CD4-positive, alpha-beta T cell treated with Interleukin-2 at 100 ng/mL for 4 hours (primary cell): ENCODE data around the gene MSI2.
A peak's percentile ranks its signal among the peaks of the same experiment; 100 is the strongest.

Experiments used
- DNase-seq: peaks from one replicate; pipeline ENCODE4 v3.0.0-alpha.2; 2020; ENCODE audit warnings: low spot score

MSI2 gene

GRCh38 chr17:57270801-57271245 is 14.5 kb downstream of the MSI2 start:
- DNase-seq, result no peak

- DNase-seq, result no peak
These were observed 15.5 kb downstream of the MSI2 start for GRCh38 chr17:57271821-57272220.

GRCh38 chr17:57273490-57273889 is 17.2 kb downstream of the MSI2 start:
- DNase-seq, result no peak

- no peak for DNase-seq
These were observed 17.8 kb downstream of the MSI2 start for GRCh38 chr17:57274162-57274561.

GRCh38 chr17:57275071-57275764 is 18.9 kb downstream of the MSI2 start:
- no peak for DNase-seq

GRCh38 chr17:57276621-57277020 is 20.3 kb downstream of the MSI2 start:
- DNase-seq, result no peak

GRCh38 chr17:57277923-57278604 is 21.7 kb downstream of the MSI2 start:
- DNase-seq, result no peak

- DNase-seq, result no peak
These were observed 22.5 kb downstream of the MSI2 start for GRCh38 chr17:57278740-57279387.

- no peak for DNase-seq
These were observed 23.1 kb downstream of the MSI2 start for GRCh38 chr17:57279432-57279831.

- peak; percentile 31 for DNase-seq
These were observed 25.6 kb downstream of the MSI2 start for GRCh38 chr17:57281887-57282286.

GRCh38 chr17:57282296-57282695 is 26.0 kb downstream of the MSI2 start:
- no peak for DNase-seq

GRCh38 chr17:57283203-57283971 is 27.1 kb downstream of the MSI2 start:
- no peak for DNase-seq

- peak; percentile 36 for DNase-seq
These were observed 28.3 kb downstream of the MSI2 start for GRCh38 chr17:57284583-57284982.

GRCh38 chr17:57284984-57285646 is 28.8 kb downstream of the MSI2 start:
- DNase-seq, result peak; percentile 39

- DNase-seq, result no peak
These were observed 29.4 kb downstream of the MSI2 start for GRCh38 chr17:57285701-57286100.

GRCh38 chr17:57286399-57287105 is 30.2 kb downstream of the MSI2 start:
- no peak for DNase-seq

- no peak for DNase-seq
These were observed 31.9 kb downstream of the MSI2 start for GRCh38 chr17:57288040-57288772.

- DNase-seq, result no peak
These were observed 32.4 kb downstream of the MSI2 start for GRCh38 chr17:57288773-57289121.

- no peak for DNase-seq
These were observed 32.8 kb downstream of the MSI2 start for GRCh38 chr17:57289130-57289529.

- no peak for DNase-seq
These were observed 33.3 kb downstream of the MSI2 start for GRCh38 chr17:57289613-57290012.

- no peak for DNase-seq
These were observed 34.7 kb downstream of the MSI2 start for GRCh38 chr17:57290981-57291380.
